ENCODE data around the gene EIF3A. TPM values are rescaled to one million over a fixed set of nuclear protein-coding genes. Genes with fewer than 3 reads are reported as not detected.

Gene EIF3A
- total and polyA plus RNA-seq, 9 of the 15 experiments (the other 6 are each of a cell fraction or from before 2014, with no cell fraction given) = 19.6 to 163 (median 102) TPM

DNA sequence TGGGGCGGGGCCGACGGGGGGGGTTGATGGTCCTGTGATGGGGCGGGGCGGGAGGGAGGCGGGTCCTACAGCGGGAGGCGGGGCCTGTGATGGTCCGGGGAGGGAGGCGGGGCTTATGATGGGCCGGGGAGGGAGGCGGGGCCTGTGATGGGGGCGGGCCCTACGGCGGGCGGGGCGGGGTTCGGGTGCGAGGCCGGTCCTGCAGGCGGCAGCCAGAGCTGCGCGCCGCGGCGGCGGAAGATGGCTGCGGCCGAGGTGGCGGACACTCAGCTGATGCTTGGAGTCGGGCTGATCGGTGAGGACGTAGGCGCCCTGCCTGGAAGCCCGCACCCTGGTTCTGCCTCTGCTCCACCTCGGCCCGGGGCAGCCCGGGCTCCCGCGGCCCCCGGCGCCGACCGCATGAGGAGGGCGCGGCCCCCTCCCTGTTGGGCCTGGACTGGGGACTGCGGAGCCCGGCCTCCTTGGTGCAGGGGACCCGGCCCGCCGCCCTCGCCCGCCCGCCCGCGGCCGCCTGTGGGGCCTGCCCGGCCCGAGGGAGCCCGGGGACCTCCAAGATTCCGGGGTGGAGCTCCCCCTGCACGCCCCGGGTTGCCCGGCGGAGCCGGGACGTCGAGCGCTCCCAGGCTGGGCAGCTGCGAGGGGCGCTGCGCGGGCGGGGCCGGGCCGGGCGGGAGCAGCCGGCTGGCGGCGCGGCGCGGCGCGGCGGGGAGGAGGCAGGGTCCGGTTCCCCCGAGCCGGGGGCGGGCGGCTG lies 23.5 kb upstream of the EIF3A start, which contains the start of gene DENND10 (continued):
- TF ChIP-seq, protein P1, sequence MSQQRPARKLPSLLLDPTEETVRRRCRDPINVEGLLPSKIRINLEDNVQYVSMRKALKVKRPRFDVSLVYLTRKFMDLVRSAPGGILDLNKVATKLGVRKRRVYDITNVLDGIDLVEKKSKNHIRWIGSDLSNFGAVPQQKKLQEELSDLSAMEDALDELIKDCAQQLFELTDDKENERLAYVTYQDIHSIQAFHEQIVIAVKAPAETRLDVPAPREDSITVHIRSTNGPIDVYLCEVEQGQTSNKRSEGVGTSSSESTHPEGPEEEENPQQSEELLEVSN (IDR thresholded peaks at IDR 0.05; ENCODE audit: borderline replicate concordance in 1 of 2, extremely low read depth in 1 of 2, insufficient read depth in 1 of 2, insufficient read length in 1 of 2, low read depth in 1 of 2, low read length in 1 of 2, poor library complexity in 1 of 2, severe bottlenecking in 1 of 2) = peak in 1 of 2 experiments; percentile 31
- TF ChIP-seq TFAP4 (CRISPR knock-in tag; IDR thresholded peaks at IDR 0.05; ENCODE audit: borderline replicate concordance) = peak; percentile 70; the same call in 1 of the 2 replicates
- no peak for TF ChIP-seq ZBTB40 (IDR thresholded peaks at IDR 0.05)
- no peak for TF ChIP-seq ZBTB40 (CRISPR knock-in tag; IDR thresholded peaks at IDR 0.05)
- peak; percentile 88 for TF ChIP-seq ZFX (CRISPR knock-in tag; IDR thresholded peaks at IDR 0.05)
- no peak for TF ChIP-seq ZNF134 (CRISPR knock-in tag; conservative IDR thresholded peaks at IDR 0.05)
- 0 out of 2 replicates have a peak, but pooled peaks have one; percentile 7 for TF ChIP-seq CREM (IDR thresholded peaks at IDR 0.05; ENCODE audit: low read depth)
- TF ChIP-seq SAP30 (IDR thresholded peaks at IDR 0.05; ENCODE audit: borderline replicate concordance, insufficient read depth, low read depth, low read length, poor library complexity, severe bottlenecking) = no peak
- TF ChIP-seq ZNF589 (CRISPR knock-in tag; IDR thresholded peaks at IDR 0.05; ENCODE audit: low read depth) = no peak
- peak; percentile 65 for TF ChIP-seq RBBP5 (IDR thresholded peaks at IDR 0.05; ENCODE audit: borderline replicate concordance, insufficient read depth, low read length, poor library complexity, severe bottlenecking)
- no peak for TF ChIP-seq CBX3 (IDR thresholded peaks at IDR 0.05; ENCODE audit: borderline replicate concordance in 1 of 2, low read length in 2 of 2)

Measured in K562 (cell line).